CD4-positive, alpha-beta T cell treated with Interferon gamma for 1 hour (primary cell): Measurements from ENCODE around the gene PSAP.

Source experiments
- DNase-seq: peaks from one replicate; pipeline ENCODE4 v3.0.0-alpha.2; 2020

PSAP gene

DNA sequence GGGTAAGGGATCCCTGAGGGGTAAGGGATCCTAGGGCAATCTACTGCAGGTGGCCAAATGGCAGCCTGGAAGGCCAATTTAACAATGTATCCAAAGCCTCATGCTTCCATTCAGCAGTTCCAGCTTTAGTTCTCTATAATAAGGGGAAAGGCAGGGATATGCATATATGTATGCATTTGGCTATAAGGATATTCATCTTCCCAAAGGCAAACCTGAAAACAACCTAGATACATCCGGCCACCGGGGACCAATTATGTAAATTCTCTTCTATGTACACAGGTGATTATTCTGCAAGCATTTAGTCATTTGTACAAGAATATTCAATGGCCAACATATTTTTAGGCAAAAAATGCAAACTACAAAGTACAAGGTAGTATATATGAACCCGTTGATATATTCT lies 26.7 kb downstream of the PSAP start:
- DNase-seq: no peak

DNA sequence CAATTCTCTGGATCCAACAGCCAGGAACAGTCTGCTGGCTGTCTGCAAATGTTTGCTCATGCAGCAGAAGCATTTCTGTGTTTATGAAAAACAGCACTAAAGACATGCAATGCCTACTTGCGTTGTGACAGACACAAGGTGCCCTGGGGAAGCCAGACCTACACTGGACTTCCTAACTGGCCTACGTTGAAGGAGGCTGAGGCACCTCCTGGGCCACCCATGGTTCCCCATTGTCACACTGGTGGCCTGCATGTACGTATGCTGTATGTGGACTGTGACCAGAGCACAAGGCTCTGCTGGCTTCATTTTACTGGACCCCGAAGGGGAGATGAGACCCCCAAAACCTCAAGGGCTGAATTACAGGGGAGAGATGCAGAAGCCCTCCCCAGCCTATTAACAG lies 27.7 kb downstream of the PSAP start:
- no peak for DNase-seq

DNA sequence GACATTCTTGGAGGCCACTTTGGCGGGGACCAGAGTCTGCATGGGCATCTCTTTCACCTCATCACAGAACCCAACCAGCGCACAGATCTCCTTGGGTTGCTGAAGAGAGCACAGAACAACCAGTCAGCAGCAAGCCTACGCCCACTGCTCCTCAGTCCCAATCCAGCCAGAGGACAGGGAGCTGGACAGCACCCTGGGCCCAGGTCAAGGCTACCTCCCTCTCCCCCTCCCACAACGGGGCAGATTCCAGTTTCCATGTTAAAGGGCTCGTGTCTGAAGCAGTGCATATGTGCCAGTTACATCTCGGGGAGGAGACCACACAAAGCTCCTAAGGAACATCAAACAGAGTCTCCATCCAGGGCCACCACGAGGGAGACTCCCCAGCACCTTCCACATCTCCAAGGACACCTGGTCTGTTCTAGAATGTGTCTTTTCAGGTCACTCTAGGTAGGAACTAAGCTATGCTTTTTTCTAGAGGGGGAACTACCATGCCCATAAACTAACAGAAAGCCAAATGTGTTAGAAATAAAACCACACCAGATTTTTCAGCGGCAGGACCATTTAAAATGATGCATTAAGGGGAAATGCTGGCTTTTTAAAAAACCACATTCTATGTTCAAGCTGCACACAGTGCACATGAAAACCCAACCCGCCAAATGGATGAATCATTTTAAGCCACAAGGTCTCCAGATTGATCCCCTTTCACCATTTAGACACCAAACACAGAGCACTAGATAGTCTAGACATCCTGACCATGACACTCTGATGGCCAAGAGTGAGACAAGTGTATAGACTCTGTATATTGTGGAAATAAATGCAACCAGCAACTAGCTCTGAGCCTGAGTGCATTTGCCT lies 28.9 kb downstream of the PSAP start:
- DNase-seq: no peak

DNA sequence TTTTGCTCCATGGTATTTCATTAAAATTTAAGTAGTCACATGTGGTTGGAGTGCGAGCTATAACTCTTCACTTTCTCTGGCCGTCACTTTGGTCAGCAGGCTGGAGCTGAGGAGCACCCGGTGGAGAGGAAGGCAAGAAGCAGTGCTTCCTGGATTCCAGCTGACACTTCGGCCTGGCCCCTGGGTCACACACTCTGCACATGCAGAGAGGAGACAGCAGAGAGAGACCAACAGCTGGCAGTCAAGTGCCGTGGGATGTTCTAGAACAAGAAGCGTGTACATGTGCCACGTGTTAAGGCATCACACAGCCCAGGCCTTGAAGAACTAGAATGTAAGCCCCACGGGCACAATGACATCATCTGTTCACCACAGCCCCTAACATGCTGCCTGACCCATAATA lies 30.1 kb downstream of the PSAP start:
- no peak for DNase-seq

DNA sequence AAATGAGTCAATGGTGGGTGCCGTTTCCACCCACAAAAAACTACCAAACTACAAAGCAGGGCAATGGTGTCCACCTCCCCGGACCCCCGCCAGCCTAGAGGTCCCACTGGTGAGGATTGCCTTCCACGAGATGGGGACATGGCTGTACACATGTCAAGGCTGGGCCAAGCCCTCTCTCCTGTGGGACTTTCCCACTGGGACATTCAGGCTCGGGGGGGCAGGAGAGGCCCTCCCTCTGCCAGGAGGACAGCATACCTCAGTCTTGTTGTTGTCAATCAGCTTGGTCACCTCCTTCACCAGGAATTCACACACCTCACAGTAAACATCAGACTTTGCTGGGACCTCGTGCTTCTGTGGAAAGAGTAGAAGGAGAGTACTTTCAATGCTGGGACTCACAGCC lies 31.1 kb downstream of the PSAP start:
- no peak for DNase-seq

DNA sequence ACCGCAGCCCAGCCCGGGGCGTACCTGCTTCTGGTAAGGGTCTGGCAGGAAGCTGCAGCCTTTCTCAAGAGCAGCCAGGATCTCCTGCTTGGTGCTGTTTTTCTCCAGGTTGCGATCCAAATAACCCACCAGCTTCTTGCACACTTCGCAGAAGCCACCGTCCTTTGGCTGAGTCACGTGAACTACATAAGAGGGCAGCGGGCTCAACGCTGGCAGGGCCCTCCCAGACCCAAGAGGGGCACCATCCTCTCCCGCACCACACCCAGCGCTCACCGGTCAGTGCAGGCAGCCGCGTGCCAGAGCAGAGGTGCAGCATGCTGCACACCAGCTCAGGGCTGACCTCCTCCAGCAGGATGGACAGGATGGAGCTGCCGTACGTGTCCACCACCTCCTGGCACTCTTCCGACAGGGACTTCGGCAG lies 31.6 kb downstream of the PSAP start:
- no peak for DNase-seq

DNA sequence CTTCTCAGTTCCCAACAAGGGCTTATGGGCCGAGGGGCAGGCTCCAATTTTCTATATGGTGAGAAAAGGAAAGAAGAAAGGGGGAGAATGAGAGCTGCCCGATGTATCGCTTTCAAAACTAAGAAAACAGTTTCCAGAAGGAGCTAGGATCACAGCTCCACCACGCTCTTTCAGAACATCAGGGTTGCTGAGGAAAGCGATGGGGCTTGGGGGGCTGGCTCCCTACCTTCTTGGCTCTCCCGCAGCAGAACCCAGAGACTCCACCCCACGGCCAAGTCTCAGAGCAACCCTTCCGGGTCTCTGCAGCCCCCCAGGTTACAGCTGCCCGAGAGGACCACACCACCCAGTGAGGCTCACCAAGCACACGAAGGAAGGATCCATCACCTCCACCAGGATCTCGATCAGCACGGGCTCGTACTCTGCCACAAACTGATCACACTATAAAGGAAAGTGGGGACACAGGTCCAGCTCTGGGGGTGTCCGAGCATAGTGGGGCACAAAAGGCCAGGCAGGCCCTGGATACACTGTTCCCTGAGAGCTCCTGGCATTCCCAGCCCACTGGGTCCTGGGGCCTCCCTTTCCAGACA lies 32.3 kb downstream of the PSAP start:
- DNase-seq: no peak

DNA sequence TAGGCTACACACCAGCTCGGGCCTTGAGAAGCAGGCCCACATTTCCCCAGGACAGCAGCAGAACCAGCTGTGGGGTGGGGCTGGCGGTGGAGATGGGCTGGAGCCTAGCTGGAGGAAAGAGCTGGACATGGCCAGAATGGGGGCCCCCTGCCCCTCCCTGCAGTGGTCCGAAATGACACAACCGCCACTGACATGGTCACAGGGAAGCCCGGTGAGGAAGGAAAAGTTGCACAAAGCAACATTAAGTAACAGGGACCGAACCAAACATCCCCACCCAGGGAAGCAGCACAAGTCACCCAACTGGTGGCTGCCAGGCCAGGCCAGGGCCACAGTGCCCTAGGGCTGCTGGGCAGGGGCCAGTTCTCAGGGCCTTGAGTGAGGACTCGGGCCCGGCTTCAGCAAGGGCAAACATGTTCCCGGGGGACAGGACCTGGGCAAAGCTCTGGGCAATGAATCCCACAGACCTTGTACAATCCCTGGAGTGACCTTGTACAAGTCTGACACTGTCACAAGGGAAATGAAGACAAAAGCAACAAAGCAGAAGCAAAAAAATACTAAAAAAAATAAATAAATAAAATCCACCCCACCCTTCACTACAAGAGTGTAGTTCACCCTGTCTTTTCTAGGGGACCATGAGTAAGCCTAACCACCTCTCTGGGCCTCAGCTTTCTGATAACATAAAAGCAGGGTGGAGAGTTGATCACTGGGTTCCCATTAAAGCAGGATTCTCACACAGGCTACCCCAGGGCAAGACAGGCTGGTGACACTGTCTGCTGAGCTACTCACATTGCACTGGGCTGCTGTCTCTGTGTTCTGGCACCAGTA lies 33.0 kb downstream of the PSAP start:
- DNase-seq: peak; percentile 54

DNA sequence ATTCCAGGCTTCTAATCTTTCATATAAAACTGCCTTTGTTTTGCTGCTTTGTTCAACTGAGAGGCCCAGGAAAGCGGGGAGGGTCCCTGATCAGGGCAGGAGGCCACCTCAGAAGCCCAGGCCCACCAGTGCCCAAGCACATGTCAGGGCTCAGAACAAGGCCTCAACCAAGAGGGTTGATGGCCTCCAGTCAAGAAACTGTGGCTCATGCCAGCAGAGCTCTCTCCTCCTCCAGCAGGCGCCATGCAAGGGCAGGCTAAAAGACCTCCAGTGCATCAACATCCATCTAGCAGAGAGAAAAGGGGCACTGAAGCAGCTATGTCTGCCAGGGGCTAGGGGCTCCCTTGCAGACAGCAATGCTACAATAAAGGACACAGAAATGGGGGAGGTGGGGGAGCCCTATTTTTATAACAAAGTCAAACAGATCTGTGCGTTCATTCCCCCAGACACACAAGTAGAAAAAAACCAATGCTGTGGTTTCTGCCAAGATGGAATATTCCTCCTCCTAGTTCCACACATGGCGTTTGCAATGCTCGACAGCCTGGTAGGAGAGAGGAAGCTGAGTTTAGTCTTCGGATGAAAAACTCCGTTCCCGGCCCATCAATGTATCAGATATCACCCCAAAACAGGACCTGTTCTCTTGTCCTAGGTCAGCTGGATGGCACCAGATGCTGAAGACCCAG lies 34.0 kb downstream of the PSAP start:
- DNase-seq: no peak

DNA sequence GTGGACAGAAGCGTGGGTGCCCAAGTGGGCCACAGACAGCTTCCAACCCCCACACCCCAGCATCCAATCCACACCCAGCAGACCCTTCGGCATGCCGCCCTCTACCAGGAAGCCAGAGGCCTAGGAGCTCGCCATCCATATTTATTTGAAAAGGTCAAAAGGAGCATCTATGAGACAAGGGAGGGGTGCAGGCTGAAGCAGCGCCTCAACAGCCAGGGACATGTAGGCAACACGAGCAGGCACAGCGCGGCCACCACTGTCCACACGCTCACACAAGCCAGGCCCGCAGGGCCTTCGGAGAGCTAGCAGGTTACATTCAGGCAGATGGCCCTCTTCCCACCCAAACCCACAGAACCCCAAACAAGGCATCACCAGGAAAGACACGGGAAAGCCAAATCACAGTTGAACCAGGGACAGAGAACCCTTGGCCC lies 34.6 kb downstream of the PSAP start:
- no peak for DNase-seq

DNA sequence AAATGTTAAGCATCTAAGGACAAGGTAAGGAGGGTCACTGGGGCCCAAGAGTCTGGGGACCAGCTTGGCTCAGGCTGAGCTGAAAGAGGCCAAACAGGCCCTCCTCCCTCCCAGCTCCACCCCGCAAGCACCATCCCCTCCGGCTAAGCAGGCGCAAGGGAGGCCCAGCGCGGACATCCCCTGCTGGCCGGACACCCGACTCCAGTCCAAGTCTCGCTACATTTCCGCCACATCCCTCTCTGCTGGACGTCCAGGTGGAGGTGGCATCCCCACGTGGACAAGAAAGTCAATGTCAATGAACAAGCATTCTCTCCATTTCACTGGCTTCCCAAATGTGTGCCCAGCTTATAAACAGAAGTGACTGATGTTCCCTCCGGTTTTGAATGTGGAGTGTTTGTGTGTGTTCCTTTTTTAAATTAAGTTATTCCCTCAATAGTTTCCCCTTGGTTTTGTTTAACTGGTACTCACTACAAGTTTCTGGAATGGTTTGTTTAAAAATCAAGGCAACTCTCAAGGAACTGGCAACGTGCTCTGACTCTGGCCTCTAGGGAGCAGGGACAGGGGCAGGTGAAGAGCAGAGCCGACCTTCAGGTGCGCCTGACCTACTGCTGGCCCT lies 35.4 kb downstream of the PSAP start:
- no peak for DNase-seq

DNA sequence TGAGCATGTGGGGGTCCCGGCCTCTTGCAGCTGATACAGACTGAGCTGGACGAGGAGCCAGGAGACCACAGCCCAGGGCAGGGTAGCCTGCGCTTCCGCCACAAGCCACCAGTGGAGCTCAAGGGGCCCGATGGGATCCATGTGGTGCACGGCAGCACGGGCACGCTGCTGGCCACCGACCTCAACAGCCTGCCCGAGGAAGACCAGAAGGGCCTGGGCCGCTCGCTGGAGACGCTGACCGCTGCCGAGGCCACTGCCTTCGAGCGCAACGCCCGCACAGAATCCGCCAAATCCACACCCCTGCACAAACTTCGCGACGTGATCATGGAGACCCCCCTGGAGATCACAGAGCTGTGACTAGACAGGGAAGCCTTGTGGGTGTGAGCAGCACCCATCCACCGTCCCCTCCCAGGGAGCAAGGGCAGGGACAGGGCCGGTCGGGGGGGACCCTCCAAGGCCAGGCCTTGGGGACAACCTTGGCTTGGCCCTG lies 36.1 kb downstream of the PSAP start:
- DNase-seq: no peak

DNA sequence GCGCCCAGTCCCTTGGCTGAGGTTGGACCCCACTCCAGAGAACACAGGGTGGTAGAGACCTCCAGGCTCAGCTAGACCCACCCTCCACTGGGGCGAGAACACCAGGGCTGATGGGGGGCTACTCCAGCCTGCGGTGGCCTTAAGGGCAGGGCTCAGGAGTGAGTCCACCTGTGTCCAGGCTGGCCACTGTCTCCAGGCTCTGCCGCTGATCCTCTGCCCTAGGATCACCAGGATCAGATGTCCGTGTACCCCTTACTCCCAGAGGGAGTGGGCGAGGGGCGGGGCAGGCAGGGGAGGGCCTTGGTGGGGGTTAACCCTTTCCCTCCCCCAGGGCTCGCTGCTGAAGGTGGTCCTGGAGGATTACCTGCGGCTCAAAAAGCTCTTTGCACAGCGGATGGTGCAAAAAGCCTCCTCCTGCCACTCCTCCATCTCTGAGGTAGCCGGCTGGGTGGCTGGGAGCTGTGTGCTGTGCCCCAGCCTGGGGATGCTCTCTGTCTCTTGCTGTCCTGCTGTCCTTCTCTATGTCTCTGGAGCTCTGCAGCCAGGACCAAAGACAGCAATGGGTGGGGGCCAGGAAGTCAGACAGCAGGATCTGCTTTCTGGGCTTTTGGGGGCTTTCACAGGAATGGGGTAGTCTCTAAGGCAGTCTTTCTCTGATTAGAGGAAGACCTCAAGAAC lies 38.0 kb downstream of the PSAP start:
- no peak for DNase-seq

DNA sequence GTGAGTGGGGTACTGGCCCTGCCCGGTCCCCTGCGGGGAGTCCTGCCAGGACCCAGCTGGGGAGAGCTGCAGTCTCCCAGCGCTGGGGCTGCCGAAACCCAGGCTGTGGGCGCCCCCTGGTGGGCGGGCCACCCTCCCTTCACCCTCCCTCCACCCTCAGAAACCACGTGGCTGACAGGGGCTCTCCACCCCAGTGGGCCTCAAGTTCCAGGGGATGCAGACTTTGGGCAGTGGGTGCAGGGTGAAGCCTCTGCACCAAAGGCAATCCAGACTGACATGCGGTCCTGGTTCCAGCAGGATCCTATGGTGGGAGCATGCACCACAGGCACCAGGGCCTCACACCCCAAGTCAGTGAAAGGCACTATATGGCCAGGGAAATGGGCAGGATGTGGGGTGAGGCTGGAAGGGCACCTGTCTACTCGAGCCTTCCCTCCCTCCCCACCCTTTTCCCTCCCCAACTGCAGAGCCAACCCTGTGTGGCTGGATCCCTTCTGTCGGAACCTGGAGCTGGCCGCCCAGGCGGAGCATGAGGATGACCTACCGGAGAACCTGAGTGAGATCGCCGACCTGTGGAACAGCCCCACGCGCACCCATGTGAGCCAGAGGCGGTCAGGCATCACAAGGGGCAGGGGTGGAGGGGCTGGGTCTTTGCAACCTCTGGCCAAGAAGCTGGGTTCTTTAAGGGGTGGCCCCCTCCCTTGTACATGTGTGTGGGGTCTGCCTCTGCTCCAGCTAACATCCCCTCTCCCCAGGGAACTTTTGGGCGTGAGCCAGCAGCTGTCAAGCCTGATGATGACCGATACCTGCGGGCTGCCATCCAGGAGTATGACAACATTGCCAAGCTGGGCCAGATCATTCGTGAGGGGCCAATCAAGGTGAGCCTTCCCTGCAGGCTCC lies 38.8 kb downstream of the PSAP start:
- DNase-seq: peak; percentile 73

DNA sequence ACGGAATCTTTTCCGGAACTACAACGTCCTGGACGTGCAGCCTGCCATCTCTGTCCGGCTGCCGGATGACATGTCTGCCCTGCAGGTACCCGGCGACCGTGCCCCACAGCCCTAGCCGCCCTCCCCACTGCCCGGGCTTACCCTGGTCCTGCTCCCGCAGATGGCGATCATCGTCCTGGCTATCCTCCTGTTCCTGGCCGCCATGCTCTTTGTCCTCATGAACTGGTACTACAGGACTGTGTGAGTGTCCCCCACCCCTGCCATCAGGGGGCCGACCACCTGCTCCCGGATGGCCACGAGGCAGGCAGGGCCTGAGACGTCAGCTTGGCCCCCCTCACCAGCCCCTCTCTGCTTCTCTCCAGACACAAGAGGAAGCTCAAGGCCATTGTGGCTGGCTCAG lies 39.7 kb downstream of the PSAP start:
- no peak for DNase-seq

DNA sequence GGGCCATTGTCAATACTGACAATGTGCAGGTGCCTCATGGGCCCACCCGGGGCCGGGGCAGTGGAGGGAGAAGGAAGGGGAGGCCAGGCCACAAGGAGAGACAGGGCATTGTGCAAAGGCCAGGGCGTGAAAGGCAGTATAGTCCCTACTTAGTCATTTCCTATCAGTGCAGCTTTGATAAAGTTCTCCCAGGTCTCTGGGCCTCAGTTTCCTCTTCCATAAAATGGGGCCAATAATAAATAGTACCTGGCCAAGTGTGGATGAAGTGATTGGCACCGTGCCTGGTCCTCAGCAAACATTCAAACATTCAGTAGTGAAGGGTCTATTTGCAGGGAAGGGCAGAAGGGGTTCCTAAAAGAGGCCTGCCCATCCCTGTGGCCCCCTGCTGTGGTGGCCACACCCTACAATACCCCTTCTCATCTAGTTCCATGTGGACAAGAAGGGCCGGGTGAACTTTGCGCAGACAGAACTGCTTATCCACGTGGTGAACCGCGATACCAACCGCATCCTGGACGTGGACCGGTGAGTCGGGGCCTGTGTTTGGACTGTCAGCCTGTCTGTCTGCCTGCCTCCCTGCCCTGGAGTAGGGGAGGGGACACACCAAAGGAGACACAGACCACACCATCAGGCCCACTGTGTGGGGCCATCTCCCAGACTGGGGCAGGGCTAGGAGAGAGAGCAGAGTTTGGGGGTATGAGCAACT lies 40.9 kb downstream of the PSAP start:
- no peak for DNase-seq

DNA sequence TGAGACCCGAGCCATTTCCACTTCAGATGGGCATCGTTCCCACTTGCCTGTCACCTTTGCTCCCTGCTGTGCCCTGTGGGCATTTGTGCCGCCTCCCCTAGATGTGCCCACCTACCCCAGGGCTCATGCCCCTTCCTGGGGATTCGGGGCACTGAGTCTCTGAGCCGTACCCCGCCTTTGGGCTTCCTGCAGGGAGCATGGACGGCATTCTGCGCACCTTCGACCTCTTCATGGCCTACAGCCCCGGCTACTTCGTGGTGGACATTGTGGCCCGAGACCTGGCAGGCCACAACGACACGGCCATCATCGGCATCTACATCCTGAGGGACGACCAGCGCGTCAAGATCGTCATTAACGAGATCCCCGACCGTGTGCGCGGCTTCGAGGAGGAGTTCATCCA lies 41.4 kb downstream of the PSAP start:
- no peak for DNase-seq

DNA sequence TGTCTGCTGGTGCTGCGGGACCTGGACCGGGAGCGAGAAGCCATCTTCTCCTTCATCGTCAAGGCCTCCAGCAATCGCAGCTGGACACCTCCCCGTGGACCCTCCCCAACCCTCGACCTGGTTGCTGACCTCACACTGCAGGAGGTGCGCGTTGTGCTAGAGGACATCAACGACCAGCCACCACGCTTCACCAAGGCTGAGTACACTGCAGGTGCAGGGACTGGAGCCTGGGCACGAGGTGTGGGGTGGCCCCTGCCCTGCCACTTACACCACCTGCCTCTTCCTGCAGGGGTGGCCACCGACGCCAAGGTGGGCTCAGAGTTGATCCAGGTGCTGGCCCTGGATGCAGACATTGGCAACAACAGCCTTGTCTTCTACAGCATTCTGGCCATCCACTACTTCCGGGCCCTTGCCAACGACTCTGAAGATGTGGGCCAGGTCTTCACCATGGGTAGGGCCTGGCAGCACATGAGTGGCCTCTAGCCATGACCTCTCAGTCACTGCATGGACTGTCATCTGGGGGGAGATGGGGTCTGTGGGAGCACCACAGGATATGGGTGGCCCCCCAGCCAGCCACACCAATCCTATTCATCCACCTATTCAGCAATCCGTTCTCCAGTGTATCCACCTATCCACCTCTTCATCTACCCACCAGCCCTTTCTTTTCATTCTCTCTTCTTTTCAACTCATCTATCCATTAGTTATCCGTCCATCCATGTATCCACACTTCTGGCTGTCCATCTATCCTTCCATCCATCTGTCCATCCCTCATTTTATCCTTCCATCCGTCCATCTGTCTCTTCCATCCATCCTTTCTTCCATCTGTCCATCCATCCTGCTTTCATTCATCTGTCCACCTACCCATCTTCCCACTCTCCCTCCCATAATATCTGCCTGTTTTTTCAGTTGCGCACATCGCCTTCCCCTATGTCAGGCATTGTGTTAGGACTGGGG lies 43.2 kb downstream of the PSAP start:
- DNase-seq: no peak
